HepG2 (cell line): ENCODE results near the gene ISG20L2. TPM values are rescaled to one million over a fixed set of nuclear protein-coding genes. Genes with fewer than 3 reads are reported as not detected.

Experiments
- ATF7 ChIP-seq, 2 experiments: fragments of 450-650 bp in 1 of 2; sonication (generic) in 1 of 2; formaldehyde crosslinking in 1 of 2; IDR thresholded peaks; 2 replicates each; pipeline versions ENCODE4 v1.4.0 to v1.6.1; 2016 to 2020; ENCODE audit warnings: antibody characterized with exemption in 1 of 2, mild to moderate bottlenecking in 1 of 2, missing genetic modification reagents in 1 of 2
- CREB1 ChIP-seq, 2 experiments: fragments of 450-650 bp in 1 of 2; IDR thresholded peaks; 2 replicates each; pipeline ENCODE4 v1.6.1; 2016 to 2017; ENCODE audit warnings: control low read depth in 1 of 2, mild to moderate bottlenecking in 1 of 2, missing compliant biosample characterization in 1 of 2, missing genetic modification characterization in 1 of 2
- HMGXB4 ChIP-seq, 2 experiments: sonication (generic) in 1 of 2; formaldehyde crosslinking in 1 of 2; IDR thresholded peaks; 2 replicates each; pipeline versions ENCODE4 v1.4.0 to v1.6.1; 2018 to 2020; ENCODE audit warnings: missing genetic modification reagents in 2 of 2, borderline replicate concordance in 1 of 2, low read depth in 1 of 2, mild to moderate bottlenecking in 1 of 2, missing biosample characterization in 1 of 2
- IRF2 ChIP-seq: IDR thresholded peaks from 2 replicates; pipeline ENCODE4 v1.6.1; 2018; ENCODE audit warnings: missing genetic modification reagents, missing compliant biosample characterization
- KAT2B ChIP-seq: fragments of 150-350 bp; IDR thresholded peaks from 2 replicates; pipeline ENCODE4 v1.6.1; 2014; ENCODE audit warnings: low read depth, low read length, borderline replicate concordance
- MAFF ChIP-seq: IDR thresholded peaks from 2 replicates; pipeline ENCODE4 v1.6.1; 2011; ENCODE audit warnings: low read depth, low read length, improper control_type of control experiment
- MAX ChIP-seq: IDR thresholded peaks from 2 replicates; pipeline ENCODE4 v1.6.1; 2012; ENCODE audit warnings: inconsistent platforms
- MBD4 ChIP-seq: IDR thresholded peaks from 2 replicates; pipeline ENCODE4 v1.6.1; 2012; ENCODE audit warnings: low read length, inconsistent platforms, borderline replicate concordance
- MLX ChIP-seq: IDR thresholded peaks from 2 replicates; pipeline ENCODE4 v1.6.1; 2016
- MTF2 ChIP-seq: sonication (generic); formaldehyde crosslinking; IDR thresholded peaks from 2 replicates; pipeline ENCODE4 v1.5.0; 2020; ENCODE audit warnings: missing genetic modification reagents, borderline replicate concordance
- POGK ChIP-seq: sonication (generic); formaldehyde crosslinking; conservative IDR thresholded peaks from 2 replicates; pipeline ENCODE4 v1.8.0; 2022; ENCODE audit warnings: mild to moderate bottlenecking, moderate library complexity, missing genetic modification reagents
- RERE ChIP-seq: IDR thresholded peaks from 2 replicates; pipeline ENCODE4 v1.6.1; 2016; ENCODE audit warnings: low read depth, missing genetic modification reagents, missing compliant biosample characterization
- TBP ChIP-seq: sonication (generic); formaldehyde crosslinking; IDR thresholded peaks from 2 replicates; pipeline ENCODE4 v1.5.0; 2020; ENCODE audit warnings: missing genetic modification reagents
- THYN1 ChIP-seq: sonication (generic); formaldehyde crosslinking; IDR thresholded peaks from 2 replicates; pipeline ENCODE4 v1.8.1; 2023; ENCODE audit warnings: low read depth, mild to moderate bottlenecking, moderate library complexity, missing genetic modification reagents, borderline replicate concordance
- ZMYM2 ChIP-seq: sonication (generic); formaldehyde crosslinking; IDR thresholded peaks from 2 replicates; pipeline ENCODE4 v1.8.0; 2022; ENCODE audit warnings: mild to moderate bottlenecking, missing genetic modification reagents
- ZNF232 ChIP-seq: sonication (generic); formaldehyde crosslinking; IDR thresholded peaks from 2 replicates; pipeline ENCODE4 v1.4.0; 2020; ENCODE audit warnings: missing genetic modification reagents, borderline replicate concordance
- ZNF354B ChIP-seq: sonication (generic); formaldehyde crosslinking; IDR thresholded peaks from 2 replicates; pipeline ENCODE4 v1.8.0; 2022; ENCODE audit warnings: mild to moderate bottlenecking, missing genetic modification reagents
- ZNF549 ChIP-seq: sonication (generic); formaldehyde crosslinking; IDR thresholded peaks from 2 replicates; pipeline ENCODE4 v1.5.0; 2020; ENCODE audit warnings: missing genetic modification reagents
- ZNF552 ChIP-seq: sonication (generic); formaldehyde crosslinking; IDR thresholded peaks from 2 replicates; pipeline ENCODE4 v1.9.0; 2022; ENCODE audit warnings: missing genetic modification reagents, mild to moderate bottlenecking, borderline replicate concordance
- polyA plus RNA-seq, 8 experiments: library from polyadenylated mRNA; depleted of rRNA in 3 of 8; stranded (reverse) in 7 of 8; unstranded in 1 of 8; fragments of >200 nt; fragmentation: Illumina TruSeq in 4 of 8; extraction: Trizol in 4 of 8; gene quantifications; 2 replicates each; pipeline versions ENCODE4 v1.2.1 to v1.2.3, GENCODE V29; 2011 to 2016; ENCODE audit warnings: low read depth in 4 of 8, missing spikeins in 1 of 8, mixed read lengths in 1 of 8; ENCODE audit not compliant: insufficient read depth in 1 of 8
- total RNA-seq, 5 experiments: library from RNA; depleted of rRNA; stranded (reverse); fragments of >200 nt; fragmentation: Illumina TruSeq; extraction: Trizol; gene quantifications; 2 replicates each; pipeline ENCODE4 v1.2.3, GENCODE V29; 2016; ENCODE audit warnings: low read depth in 1 of 5

Gene ISG20L2
- total and polyA plus RNA-seq, 2 of the 13 experiments (the other 11 are each of a cell fraction or from before 2014, with no cell fraction given), result 19.8 to 21.3 TPM

- TF ChIP-seq ZNF552 (CRISPR knock-in tag), result no peak
- TF ChIP-seq KAT2B, result no peak
- TF ChIP-seq ZNF354B (CRISPR knock-in tag), result no peak
- no peak for TF ChIP-seq ZNF549 (CRISPR knock-in tag)
- TF ChIP-seq MAX, result peak; percentile 98
- TF ChIP-seq MTF2 (CRISPR knock-in tag), result no peak
- TF ChIP-seq ATF7 (IDR thresholded peaks at IDR 0.05), result no peak
- no peak; the same call in 1 of the 2 replicates for TF ChIP-seq ATF7 (CRISPR knock-in tag; IDR thresholded peaks at IDR 0.05)
- peak; percentile 92 for TF ChIP-seq POGK
- peak; percentile 73 to 93 for TF ChIP-seq HMGXB4 (CRISPR knock-in tag; IDR thresholded peaks at IDR 0.05; ENCODE audit: borderline replicate concordance in 1 of 2, low read depth in 1 of 2)
- TF ChIP-seq IRF2 (CRISPR knock-in tag), result peak; percentile 99
- 0 out of 2 replicates have a peak, but pooled peaks have one; percentile 33 for TF ChIP-seq ZNF232 (CRISPR knock-in tag)
- no peak for TF ChIP-seq TBP (CRISPR knock-in tag)
- no peak for TF ChIP-seq THYN1 (CRISPR knock-in tag)
- TF ChIP-seq CREB1 (IDR thresholded peaks at IDR 0.05), result peak; percentile 76
- TF ChIP-seq CREB1 (CRISPR knock-in tag; IDR thresholded peaks at IDR 0.05), result peak; percentile 96
- no peak for TF ChIP-seq RERE (CRISPR knock-in tag)
- no peak for TF ChIP-seq ZMYM2 (CRISPR knock-in tag)
- TF ChIP-seq MAFF, result no peak
- no peak for TF ChIP-seq MBD4
- TF ChIP-seq MLX (CRISPR knock-in tag), result 0 out of 2 replicates have a peak, but pooled peaks have one; percentile 13
Observed at GRCh38 chr1:156740741-156741480, 12.3 kb upstream of the ISG20L2 start, which contains the start of gene MRPL24 (continued).
